K562 (cell line): ENCODE data around the gene OR51B2. TPM values are rescaled to one million over a fixed set of nuclear protein-coding genes. Genes with fewer than 3 reads are reported as not detected.

Experiments
- ATAC-seq: fragments of 200-7000 bp; cut with Tn5 transposase; 3 replicates; pipeline ENCODE4 v1.9.1; 2020; ENCODE audit warnings: moderate library complexity
- BruUV-seq: library from RNA; stranded (reverse); fragments of 400-500 nt; replicated peaks from 2 replicates; lab custom pipeline; 2021; lab: Mats Ljungman, UMichigan
- CTCF ChIA-PET: fragments of 300-600 bp; formaldehyde crosslinking; extraction: SDS; loops from one replicate; lab custom pipeline; 2021; ENCODE audit warnings: low intra/inter-chr PET ratio; lab: Yijun Ruan, JAX
- POLR2A ChIA-PET: fragments of 300-600, 350-650 bp; sonication (Branson Sonifier 250); formaldehyde crosslinking; extraction: SDS; loops from one replicate; lab custom pipeline; 2021; ENCODE audit warnings: antibody characterized with exemption, inconsistent platforms; lab: Yijun Ruan, JAX
- DNase-seq, 4 experiments: peaks; one replicate each; pipeline versions ENCODE4 v3.0.0 to v3.0.0-alpha.2; 2011 to 2018; ENCODE audit warnings: low spot score in 3 of 4, mixed read lengths in 3 of 4; ENCODE audit errors: extremely low read depth in 1 of 4
- FAIRE-seq: peaks from 2 replicates; lab custom pipeline; 2011; peaks lifted over from hg19 to GRCh38; lab: Jason Lieb, UNC
- H2AFZ ChIP-seq: 2 replicates; pipeline ENCODE4 v1.6.0; 2011; ENCODE audit warnings: low read depth, low read length, control low read depth, inconsistent platforms
- H3K27ac ChIP-seq: fragments of 200-600 bp; 3 replicates; pipeline ENCODE4 v1.8.0; 2011; ENCODE audit warnings: low read depth, mild to moderate bottlenecking, control low read depth, inconsistent platforms, low read length, moderate library complexity, mixed read lengths; ENCODE audit errors: extremely low read depth
- H3K27me3 ChIP-seq, 2 experiments: fragments of 300-600 bp in 1 of 2; 2 replicates in 1 of 2; 3 replicates in 1 of 2; pipeline versions ENCODE4 v1.6.0 to v1.8.0; 2011; ENCODE audit warnings: inconsistent platforms in 2 of 2, low read length in 2 of 2, mild to moderate bottlenecking in 1 of 2, mixed read lengths in 1 of 2, moderate library complexity in 1 of 2; ENCODE audit not compliant: control insufficient read depth in 2 of 2, insufficient read depth in 2 of 2
- H3K36me3 ChIP-seq: fragments of 300-600 bp; 3 replicates; pipeline ENCODE4 v1.8.0; 2011; ENCODE audit warnings: mild to moderate bottlenecking, low read length, inconsistent platforms; ENCODE audit not compliant: control insufficient read depth, insufficient read depth
- H3K4me1 ChIP-seq, 2 experiments: fragments of 200-600 bp in 1 of 2; replicated peaks in 1 of 2; 2 replicates in 1 of 2; 3 replicates in 1 of 2; pipeline versions ENCODE4 v1.5.1 to v1.8.0; 2011; ENCODE audit warnings: inconsistent platforms in 2 of 2, low read length in 2 of 2, mild to moderate bottlenecking in 1 of 2, mixed read lengths in 1 of 2, moderate library complexity in 1 of 2; ENCODE audit not compliant: control insufficient read depth in 2 of 2, insufficient read depth in 2 of 2
- H3K4me2 ChIP-seq: 2 replicates; pipeline ENCODE4 v1.6.1; 2011; ENCODE audit warnings: low read length, control low read depth, inconsistent platforms, mixed read lengths; ENCODE audit not compliant: insufficient read depth
- H3K4me3 ChIP-seq: fragments of 200-600 bp; sonication (generic), shearing (Covaris generic); 2 replicates; pipeline ENCODE4 v1.5.1; 2016; ENCODE audit warnings: control low read depth, inconsistent platforms
- H3K79me2 ChIP-seq: fragments of 200-600 bp; 3 replicates; pipeline ENCODE4 v1.8.0; 2011; ENCODE audit warnings: low read length, inconsistent platforms; ENCODE audit not compliant: control insufficient read depth, insufficient read depth
- H3K9ac ChIP-seq, 2 experiments: 2 replicates each; pipeline versions ENCODE4 v1.6.0 to v1.6.1; 2011; ENCODE audit warnings: low read depth in 2 of 2, low read length in 2 of 2, control low read depth in 1 of 2, inconsistent platforms in 1 of 2, mild to moderate bottlenecking in 1 of 2, mixed read lengths in 1 of 2; ENCODE audit not compliant: insufficient read depth in 1 of 2
- H3K9me1 ChIP-seq: one replicate; pipeline ENCODE4 v1.6.0; 2011; ENCODE audit warnings: inconsistent platforms, mild to moderate bottlenecking, low read length, moderate library complexity; ENCODE audit not compliant: control insufficient read depth, insufficient read depth
- H3K9me3 ChIP-seq: replicated peaks from 2 replicates; pipeline ENCODE4 v1.5.1; 2011; ENCODE audit warnings: low read depth, low read length, inconsistent platforms; ENCODE audit not compliant: control insufficient read depth, insufficient read depth
- H4K20me1 ChIP-seq: replicated peaks from 2 replicates; pipeline ENCODE4 v1.6.1; 2011; ENCODE audit warnings: low read length, inconsistent platforms, mixed read lengths; ENCODE audit not compliant: control insufficient read depth, insufficient read depth
- BHLHE40 ChIP-seq: IDR thresholded peaks from 2 replicates; pipeline ENCODE4 v1.6.1; 2011; ENCODE audit warnings: low read length, improper control_type of control experiment
- CHD4 ChIP-seq: fragments of 200-600 bp; sonication (generic); IDR thresholded peaks from 3 replicates; pipeline ENCODE4 v1.6.1; 2012; ENCODE audit warnings: low read depth, mild to moderate bottlenecking, mixed read lengths, low read length, inconsistent platforms; ENCODE audit not compliant: insufficient read depth, insufficient replicate concordance, poor library complexity, severe bottlenecking
- EP300 ChIP-seq: IDR thresholded peaks from 2 replicates; pipeline ENCODE4 v1.6.1; 2012; ENCODE audit warnings: low read length, improper control_type of control experiment
- GATA2 ChIP-seq: sonication (generic); formaldehyde crosslinking; IDR thresholded peaks from 2 replicates; pipeline ENCODE4 v1.4.0; 2020; ENCODE audit warnings: mild to moderate bottlenecking, missing genetic modification reagents
- HMG20B ChIP-seq: fragments of 250-450 bp; sonication (Bioruptor Pico); IDR thresholded peaks from 2 replicates; pipeline ENCODE4 v1.5.0; 2021; ENCODE audit warnings: mild to moderate bottlenecking
- MAFF ChIP-seq: IDR thresholded peaks from 2 replicates; pipeline ENCODE4 v1.6.1; 2012; ENCODE audit warnings: low read length, improper control_type of control experiment
- MTA2 ChIP-seq: fragments of 450-650 bp; IDR thresholded peaks from 2 replicates; pipeline ENCODE4 v1.6.1; 2016; ENCODE audit warnings: low read depth
- NFIC ChIP-seq: fragments of 450-650 bp; IDR thresholded peaks from 2 replicates; pipeline ENCODE4 v1.6.1; 2017; ENCODE audit warnings: mild to moderate bottlenecking, inconsistent platforms
- PML ChIP-seq: IDR thresholded peaks from 2 replicates; pipeline ENCODE4 v1.6.1; 2012; ENCODE audit warnings: low read length, inconsistent platforms
- TAF1 ChIP-seq: IDR thresholded peaks from 2 replicates; pipeline ENCODE4 v1.6.1; 2011; ENCODE audit warnings: mild to moderate bottlenecking, low read length, moderate library complexity; ENCODE audit not compliant: insufficient read depth, control insufficient read depth, severe bottlenecking; ENCODE audit errors: extremely low read depth
- TCF3 ChIP-seq: sonication (generic); formaldehyde crosslinking; IDR thresholded peaks from 2 replicates; pipeline ENCODE4 v1.4.0; 2020; ENCODE audit warnings: mild to moderate bottlenecking, missing genetic modification reagents
- TRIM24 ChIP-seq, 2 experiments: fragments of 450-650 bp; IDR thresholded peaks; 2 replicates each; pipeline ENCODE4 v1.6.1; 2016
- ZBTB7A ChIP-seq: IDR thresholded peaks from 2 replicates; pipeline ENCODE4 v1.6.1; 2011; ENCODE audit warnings: low read depth, mild to moderate bottlenecking, low read length, moderate library complexity, borderline replicate concordance; ENCODE audit not compliant: control insufficient read depth
- WGBS: fragments of 100-300 bp; shearing (Covaris generic); methylation state at CpG from one replicate; pipeline ENCODE4 v1.1.6; 2016; ENCODE audit warnings: low coverage, mixed read lengths; ENCODE audit not compliant: insufficient coverage; ENCODE audit errors: missing lambda C conversion rate; 5-methylcytosine and 5-hydroxymethylcytosine counted together
- in situ Hi-C: fragments of 300-500 bp; cut with MboI; formaldehyde crosslinking; loops from 4 replicates; pipeline ENCODE4 v1.15.0; 2018; ENCODE audit warnings: inconsistent platforms, mixed read lengths
- intact Hi-C: fragments of 100-400 bp; cut with micrococcal nuclease; formaldehyde crosslinking; loops from 2 replicates; pipeline ENCODE4 v1.14.2; 2022
- polyA plus RNA-seq, 8 experiments: library from polyadenylated mRNA; depleted of rRNA in 4 of 8; stranded (reverse) in 5 of 8; unstranded in 3 of 8; fragments of >200 nt; fragmentation: Nextera tagmentation in 2 of 8; fragmentation: Illumina TruSeq in 1 of 8; extraction: Ambion mirVana in 2 of 8; extraction: Trizol in 1 of 8; gene quantifications; 2 replicates each; pipeline versions ENCODE4 v1.2.1 to v1.2.3, GENCODE V29; 2011 to 2014; ENCODE audit warnings: inconsistent platforms in 1 of 8, missing spikeins in 1 of 8
- total RNA-seq, 7 experiments: library from RNA; depleted of rRNA in 6 of 7; stranded (reverse); fragments of >200 nt in 6 of 7; fragmentation: Illumina TruSeq in 2 of 7; extraction: Trizol in 2 of 7; gene quantifications; 2 replicates each; pipeline versions ENCODE4 v1.2.1 to v1.2.3, GENCODE V29; 2011 to 2021; ENCODE audit warnings: low replicate concordance in 1 of 7
- TF ChIP-seq, protein P1 (sequence below): conservative IDR thresholded peaks from 2 replicates; pipeline ENCODE4 v1.6.1; 2011; ENCODE audit warnings: low read depth, mild to moderate bottlenecking, low read length; ENCODE audit not compliant: control insufficient read depth
- TF ChIP-seq, protein P2 (sequence below), 3 experiments: fragments of 200-800 bp in 1 of 3; fragments of 250-450 bp in 1 of 3; fragments of 450-650 bp in 1 of 3; sonication (Bioruptor Pico) in 1 of 3; sonication (Bioruptor generic) in 1 of 3; formaldehyde crosslinking in 1 of 3; IDR thresholded peaks; 2 replicates each; pipeline versions ENCODE4 v1.6.1 to v1.8.0; 2016 to 2022; ENCODE audit warnings: mild to moderate bottlenecking in 2 of 3, missing genetic modification characterization in 2 of 3, missing compliant biosample characterization in 1 of 3, moderate library complexity in 1 of 3
- TF ChIP-seq, protein P3 (sequence below): fragments of 450-650 bp; IDR thresholded peaks from 2 replicates; pipeline ENCODE4 v1.6.1; 2017; ENCODE audit warnings: mild to moderate bottlenecking, moderate library complexity

Gene OR51B2
- total and polyA plus RNA-seq, 9 of the 15 experiments (the other 6 are each of a cell fraction or from before 2014, with no cell fraction given): 0.38 to 6.6 (median 4.0) TPM

DNA sequence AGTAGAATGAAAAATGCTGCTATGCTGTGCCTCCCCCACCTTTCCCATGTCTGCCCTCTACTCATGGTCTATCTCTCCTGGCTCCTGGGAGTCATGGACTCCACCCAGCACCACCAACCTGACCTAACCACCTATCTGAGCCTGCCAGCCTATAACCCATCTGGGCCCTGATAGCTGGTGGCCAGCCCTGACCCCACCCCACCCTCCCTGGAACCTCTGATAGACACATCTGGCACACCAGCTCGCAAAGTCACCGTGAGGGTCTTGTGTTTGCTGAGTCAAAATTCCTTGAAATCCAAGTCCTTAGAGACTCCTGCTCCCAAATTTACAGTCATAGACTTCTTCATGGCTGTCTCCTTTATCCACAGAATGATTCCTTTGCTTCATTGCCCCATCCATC lies 39.5 kb downstream of the OR51B2 start:
- in situ Hi-C loops (loop anchor here (5.0 kb wide), 2 partner anchors 42 to 162 kb away; no protein-coding TSS in a partner anchor), intact Hi-C loops (loop anchor here (10.0 kb wide), 2 partner anchors 220 to 310 kb away; partner anchors contain the start of genes TRIM6 and UBQLN3)
- Histone ChIP-seq H3K4me2 (peak overlapping the region; percentile 80), H3K36me3 (peaks cover 35% of the 10 kb centered on the region), H3K79me2 (peaks cover 90% of the 10 kb centered on the region), H3K4me3 (no peak overlapping the region), H4K20me1 (no peaks in the 10 kb centered on the region), H3K27ac (peak overlapping the region; percentile 77), H2AFZ (no peak overlapping the region), H3K9me1 (no peaks in the 10 kb centered on the region), H3K27me3 (no peaks in the 10 kb centered on the region), H3K9me3 (no peaks in the 10 kb centered on the region), H3K9ac (peak overlapping the region in 1 of 2 experiments; percentile 56; a peak in 3 of 4 replicates), H3K4me1 (peaks cover 29 to 87% of the 10 kb centered on the region in 2 experiments)
- ChIA-PET POLR2A (interaction anchor here (0.7 to 6.4 kb wide), 7 partner anchors 14 to 44 kb away, joined by 3 to 40 read pairs (median 4); partner anchors contain the start of gene HBE1), CTCF (no interaction called here)
- 0% methylated on average over 2 of the region's 2 CpGs for WGBS
- ATAC-seq (peak; percentile 11), DNase-seq (peak; percentile 93 to 97 (median 96)), FAIRE-seq (peak; percentile 67)
- BruUV-seq: no TSS peak
- TF ChIP-seq MTA2 (peak; percentile 74), ZBTB7A (peak; percentile 40; the same call in 1 of the 2 replicates), HMG20B (CRISPR knock-in tag) (no peak), PML (peak; percentile 84), TAF1 (peak; percentile 37), NFIC (peak; percentile 88), TRIM24 (IDR thresholded peaks at IDR 0.05) (peak; percentile 76 to 80; a peak in 3 of 4 replicates), MAFF (peak; percentile 49; the same call in 1 of the 2 replicates), EP300 (peak; percentile 92; the same call in 1 of the 2 replicates), GATA2 (CRISPR knock-in tag) (peak; percentile 62; the same call in 1 of the 2 replicates), CHD4 (no peak), TCF3 (CRISPR knock-in tag) (peak; percentile 95), BHLHE40 (0 out of 2 replicates have a peak, but pooled peaks have one; percentile 17)
- TF ChIP-seq, protein P1, sequence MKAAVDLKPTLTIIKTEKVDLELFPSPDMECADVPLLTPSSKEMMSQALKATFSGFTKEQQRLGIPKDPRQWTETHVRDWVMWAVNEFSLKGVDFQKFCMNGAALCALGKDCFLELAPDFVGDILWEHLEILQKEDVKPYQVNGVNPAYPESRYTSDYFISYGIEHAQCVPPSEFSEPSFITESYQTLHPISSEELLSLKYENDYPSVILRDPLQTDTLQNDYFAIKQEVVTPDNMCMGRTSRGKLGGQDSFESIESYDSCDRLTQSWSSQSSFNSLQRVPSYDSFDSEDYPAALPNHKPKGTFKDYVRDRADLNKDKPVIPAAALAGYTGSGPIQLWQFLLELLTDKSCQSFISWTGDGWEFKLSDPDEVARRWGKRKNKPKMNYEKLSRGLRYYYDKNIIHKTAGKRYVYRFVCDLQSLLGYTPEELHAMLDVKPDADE: peak; percentile 68; the same call in 1 of the 2 replicates
- TF ChIP-seq, protein P2, sequence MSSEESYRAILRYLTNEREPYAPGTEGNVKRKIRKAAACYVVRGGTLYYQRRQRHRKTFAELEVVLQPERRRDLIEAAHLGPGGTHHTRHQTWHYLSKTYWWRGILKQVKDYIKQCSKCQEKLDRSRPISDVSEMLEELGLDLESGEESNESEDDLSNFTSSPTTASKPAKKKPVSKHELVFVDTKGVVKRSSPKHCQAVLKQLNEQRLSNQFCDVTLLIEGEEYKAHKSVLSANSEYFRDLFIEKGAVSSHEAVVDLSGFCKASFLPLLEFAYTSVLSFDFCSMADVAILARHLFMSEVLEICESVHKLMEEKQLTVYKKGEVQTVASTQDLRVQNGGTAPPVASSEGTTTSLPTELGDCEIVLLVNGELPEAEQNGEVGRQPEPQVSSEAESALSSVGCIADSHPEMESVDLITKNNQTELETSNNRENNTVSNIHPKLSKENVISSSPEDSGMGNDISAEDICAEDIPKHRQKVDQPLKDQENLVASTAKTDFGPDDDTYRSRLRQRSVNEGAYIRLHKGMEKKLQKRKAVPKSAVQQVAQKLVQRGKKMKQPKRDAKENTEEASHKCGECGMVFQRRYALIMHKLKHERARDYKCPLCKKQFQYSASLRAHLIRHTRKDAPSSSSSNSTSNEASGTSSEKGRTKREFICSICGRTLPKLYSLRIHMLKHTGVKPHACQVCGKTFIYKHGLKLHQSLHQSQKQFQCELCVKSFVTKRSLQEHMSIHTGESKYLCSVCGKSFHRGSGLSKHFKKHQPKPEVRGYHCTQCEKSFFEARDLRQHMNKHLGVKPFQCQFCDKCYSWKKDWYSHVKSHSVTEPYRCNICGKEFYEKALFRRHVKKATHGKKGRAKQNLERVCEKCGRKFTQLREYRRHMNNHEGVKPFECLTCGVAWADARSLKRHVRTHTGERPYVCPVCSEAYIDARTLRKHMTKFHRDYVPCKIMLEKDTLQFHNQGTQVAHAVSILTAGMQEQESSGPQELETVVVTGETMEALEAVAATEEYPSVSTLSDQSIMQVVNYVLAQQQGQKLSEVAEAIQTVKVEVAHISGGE (CRISPR knock-in tag; IDR thresholded peaks at IDR 0.05): peak in 1 of 3 experiments; percentile 68; a peak in 2 of 6 replicates
- TF ChIP-seq, protein P3, sequence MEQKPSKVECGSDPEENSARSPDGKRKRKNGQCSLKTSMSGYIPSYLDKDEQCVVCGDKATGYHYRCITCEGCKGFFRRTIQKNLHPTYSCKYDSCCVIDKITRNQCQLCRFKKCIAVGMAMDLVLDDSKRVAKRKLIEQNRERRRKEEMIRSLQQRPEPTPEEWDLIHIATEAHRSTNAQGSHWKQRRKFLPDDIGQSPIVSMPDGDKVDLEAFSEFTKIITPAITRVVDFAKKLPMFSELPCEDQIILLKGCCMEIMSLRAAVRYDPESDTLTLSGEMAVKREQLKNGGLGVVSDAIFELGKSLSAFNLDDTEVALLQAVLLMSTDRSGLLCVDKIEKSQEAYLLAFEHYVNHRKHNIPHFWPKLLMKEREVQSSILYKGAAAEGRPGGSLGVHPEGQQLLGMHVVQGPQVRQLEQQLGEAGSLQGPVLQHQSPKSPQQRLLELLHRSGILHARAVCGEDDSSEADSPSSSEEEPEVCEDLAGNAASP: no peak
